NCI-H2196 treated with DMSO at 0.1 percent for 48 hours (cell line): ENCODE results near the gene PGA3.
"Not testable (repeated sequence)": the region's sequence is repeated elsewhere in the genome, so short reads cannot be mapped to it uniquely, and the experiment has no call there.

Experiments
- DNase-seq: peaks from one replicate; lab custom pipeline; 2025; ENCODE audit not compliant: unreplicated experiment; lab: John Stamatoyannopoulos, UW

The PGA3 gene

DNA sequence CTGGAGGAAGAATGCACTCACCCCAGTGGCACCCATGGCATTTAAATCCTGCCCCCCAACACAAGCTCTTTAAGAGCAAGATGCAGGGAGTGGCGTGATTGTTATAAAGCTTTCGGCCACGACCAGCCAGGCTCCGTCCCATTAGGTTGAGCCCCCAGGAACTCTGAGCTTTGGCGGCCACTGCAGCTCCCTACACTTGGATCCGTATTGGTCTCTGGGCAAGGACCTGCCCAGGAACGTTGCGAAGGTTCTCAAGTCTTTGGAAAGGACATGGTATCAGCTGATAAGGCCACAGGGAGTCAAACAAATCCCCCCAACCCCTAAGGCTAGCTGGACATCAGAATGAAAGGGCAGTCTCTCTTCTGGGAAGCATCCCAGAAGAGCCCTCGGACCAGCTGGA lies 32.7 kb upstream of the PGA3 start:
- no peak for DNase-seq

GRCh38 chr11:61171907-61172306 lies 31.4 kb upstream of the PGA3 start:
- DNase-seq: no peak

- no peak for DNase-seq
Measured at GRCh38 chr11:61172356-61172755, 31.0 kb upstream of the PGA3 start.

- no peak for DNase-seq
Measured at GRCh38 chr11:61172888-61173287, 30.4 kb upstream of the PGA3 start.

GRCh38 chr11:61173456-61173855 lies 29.9 kb upstream of the PGA3 start:
- DNase-seq: no peak

GRCh38 chr11:61174273-61174672 lies 29.0 kb upstream of the PGA3 start:
- no peak for DNase-seq

- no peak for DNase-seq
Measured at GRCh38 chr11:61174949-61175348, 28.4 kb upstream of the PGA3 start.

- DNase-seq: no peak
Measured at GRCh38 chr11:61176446-61176845, 26.9 kb upstream of the PGA3 start.

GRCh38 chr11:61180205-61180604 lies 23.1 kb upstream of the PGA3 start:
- not testable (repeated sequence) for DNase-seq

DNA sequence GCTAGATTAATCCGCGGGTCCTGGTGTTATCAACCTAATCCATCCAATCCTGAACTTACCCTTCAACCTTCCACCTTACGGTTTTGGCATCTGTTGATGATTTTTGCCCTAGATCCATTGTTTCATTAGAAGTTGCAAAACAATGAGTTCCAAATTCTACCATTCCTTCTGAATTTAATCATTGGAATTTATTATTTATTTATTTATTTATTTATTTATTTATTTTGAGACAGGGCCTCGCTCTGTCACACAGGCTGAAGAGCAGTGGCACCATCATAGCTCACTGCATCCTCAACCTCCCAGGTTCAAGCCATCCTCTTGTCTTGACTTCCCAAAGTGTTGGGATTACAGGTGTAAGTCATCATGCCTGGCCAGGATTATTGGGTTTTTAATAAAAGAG lies 21.8 kb upstream of the PGA3 start:
- DNase-seq: no peak

- no peak for DNase-seq
Measured at GRCh38 chr11:61183645-61184044, 19.7 kb upstream of the PGA3 start.

DNA sequence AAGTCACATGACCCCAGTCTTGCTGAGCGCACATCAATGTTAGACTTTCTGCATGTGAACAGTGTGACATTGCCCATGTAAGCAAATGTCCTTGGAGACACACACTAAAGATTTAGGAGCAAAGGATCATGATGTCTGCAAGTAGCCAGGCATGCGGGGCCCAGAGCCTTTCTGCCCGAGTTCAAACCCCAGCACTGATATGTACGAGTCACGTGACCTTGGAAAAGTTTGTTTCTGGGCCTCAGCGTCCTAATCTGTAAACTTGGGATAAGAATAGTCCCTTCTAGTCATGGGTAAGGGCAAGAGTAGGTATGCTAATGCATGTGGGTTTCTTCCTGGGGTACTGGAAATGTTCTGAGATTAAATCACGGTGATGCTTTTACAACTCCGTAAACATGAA lies 16.8 kb upstream of the PGA3 start:
- no peak for DNase-seq

GRCh38 chr11:61187505-61188130 lies 15.7 kb upstream of the PGA3 start:
- DNase-seq: peak; percentile 59

- DNase-seq: no peak
Measured at GRCh38 chr11:61189933-61190332, 13.4 kb upstream of the PGA3 start.

DNA sequence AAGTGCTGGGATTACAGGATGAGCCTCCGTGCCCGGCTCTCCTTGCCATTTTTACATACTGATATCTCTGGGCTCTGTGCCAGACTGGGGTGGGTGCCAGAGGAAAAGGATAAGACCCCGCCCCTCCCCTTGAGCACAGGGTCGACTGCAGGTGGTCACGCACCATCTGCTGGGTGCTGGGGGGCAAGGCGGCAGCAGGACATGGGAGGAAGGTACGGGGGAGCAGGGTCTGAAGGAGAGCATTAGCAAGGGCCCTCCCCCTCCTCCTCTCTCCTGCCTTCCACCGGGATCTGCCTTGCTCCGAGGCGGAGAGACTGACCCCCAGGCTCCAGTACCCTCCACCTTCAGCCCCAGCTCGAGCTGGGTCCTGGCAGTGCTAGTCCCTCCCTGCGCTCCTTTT lies 9.7 kb upstream of the PGA3 start:
- no peak for DNase-seq

DNA sequence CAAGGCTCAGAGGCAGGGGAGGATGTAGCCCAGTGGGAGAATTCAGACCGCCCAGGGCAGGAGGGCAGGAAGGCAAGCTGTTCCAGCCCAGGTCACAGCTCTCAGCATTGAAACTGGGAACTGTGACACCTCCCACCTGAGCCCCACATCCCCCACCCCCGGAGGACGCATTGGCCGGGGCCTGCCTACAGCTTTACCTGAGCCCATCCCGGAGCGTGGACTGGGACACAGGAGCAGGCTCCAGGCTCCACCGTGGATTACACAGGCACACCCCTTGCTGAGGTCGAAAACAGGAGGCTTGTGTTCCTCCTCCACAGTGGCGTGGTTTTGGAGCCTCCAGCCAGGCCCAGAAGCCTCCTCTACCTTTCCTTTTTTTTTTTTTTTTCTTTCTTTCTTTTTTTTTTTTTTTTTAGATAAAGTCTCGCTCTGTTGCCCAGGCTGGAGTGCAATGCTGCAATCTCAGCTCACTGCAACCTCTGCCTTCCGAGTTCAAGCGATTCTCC lies 9.1 kb upstream of the PGA3 start:
- no peak for DNase-seq

DNA sequence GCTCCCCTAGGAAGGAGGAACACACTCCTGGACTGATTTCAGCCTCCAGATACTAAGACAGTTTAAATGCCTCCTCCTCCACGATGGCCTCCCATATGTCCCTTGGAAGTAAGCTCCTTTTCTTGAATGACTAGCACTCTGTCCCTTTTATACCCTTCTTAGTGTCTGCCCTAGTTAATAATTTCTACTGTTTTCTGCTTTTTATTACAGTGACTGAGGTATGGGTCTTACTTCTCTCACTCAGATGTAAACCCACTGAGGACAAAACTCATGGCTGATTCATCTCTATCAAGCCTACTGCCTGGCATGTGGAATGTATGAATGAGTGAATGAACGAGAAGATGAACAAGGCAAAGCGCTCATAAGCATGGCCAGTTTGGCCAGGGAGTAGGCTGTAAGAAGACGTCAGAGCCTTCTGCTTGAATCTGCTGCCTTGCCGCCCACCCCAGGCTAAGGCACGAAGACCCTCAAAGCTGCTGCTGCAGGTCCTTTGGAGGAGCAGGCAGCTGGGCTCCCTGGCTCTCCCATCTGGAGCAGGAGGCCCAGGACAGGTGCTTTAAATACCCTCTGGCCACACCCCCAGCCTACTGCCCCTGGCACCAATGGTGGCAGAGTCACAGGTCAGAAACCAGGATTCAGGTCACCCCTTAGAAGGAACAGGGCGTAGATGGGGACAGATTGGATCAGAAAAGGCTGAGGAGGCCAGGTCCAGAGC lies 8.2 kb upstream of the PGA3 start:
- no peak for DNase-seq

- no peak for DNase-seq
Measured at GRCh38 chr11:61195719-61196118, 7.6 kb upstream of the PGA3 start.

DNA sequence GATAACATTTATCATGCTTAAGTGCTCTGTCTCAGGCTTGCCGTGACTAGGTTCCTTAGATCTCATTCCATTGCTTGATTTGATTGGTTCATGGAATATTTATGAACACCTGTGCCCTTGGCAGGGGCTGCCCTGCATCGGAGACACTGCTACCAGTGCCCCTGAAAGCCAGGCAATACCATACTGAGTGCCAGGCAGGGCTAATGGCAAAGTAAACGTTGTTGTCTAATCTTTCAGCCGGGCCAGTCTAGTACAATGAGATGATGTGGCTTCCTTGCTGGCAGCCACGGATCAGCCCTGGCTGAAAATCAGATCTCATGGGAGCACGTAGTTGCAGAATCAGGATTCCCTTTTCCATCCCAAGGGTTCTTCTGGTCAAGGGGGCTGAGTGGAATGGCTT lies 5.0 kb upstream of the PGA3 start:
- DNase-seq: no peak

DNA sequence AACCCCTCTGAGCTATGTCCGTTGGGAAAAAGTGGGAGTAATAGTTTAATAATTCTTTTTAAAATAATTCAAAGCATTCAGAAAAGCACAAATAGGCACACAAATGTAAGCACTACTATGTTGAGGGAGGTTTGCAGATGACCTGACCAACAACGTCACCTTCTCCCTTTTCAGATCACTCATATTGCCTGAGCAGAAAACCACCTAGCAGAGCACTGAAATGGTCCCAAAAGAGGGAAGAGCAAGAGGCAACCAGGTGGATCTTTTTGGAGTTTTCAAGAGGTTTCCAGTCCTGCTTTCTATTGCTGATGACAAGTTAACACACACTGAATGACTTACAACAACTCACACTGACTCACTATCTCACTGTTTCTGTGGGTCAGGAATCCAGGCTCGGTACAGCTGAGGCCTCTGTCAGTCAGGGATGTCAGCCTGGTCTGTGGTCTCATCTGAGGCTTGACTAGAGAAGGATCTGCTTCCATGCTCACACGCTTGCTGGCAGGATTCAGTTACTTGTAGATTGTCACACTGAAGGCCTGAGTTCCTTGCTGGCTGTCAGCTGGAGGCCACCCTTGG lies 4.3 kb upstream of the PGA3 start:
- DNase-seq: no peak

GRCh38 chr11:61201476-61201875 lies 1.8 kb upstream of the PGA3 start:
- no peak for DNase-seq

- not testable (repeated sequence) for DNase-seq
Measured at GRCh38 chr11:61203873-61204272, 558 bp downstream of the PGA3 start.
